GM12865 (cell line): Measurements from ENCODE around the gene FBLN5.
A peak's percentile ranks its signal among the peaks of the same experiment; 100 is the strongest.

Source experiments
- DNase-seq: peaks from one replicate; pipeline ENCODE4 v3.0.0; 2010; ENCODE audit warnings: low read depth
- H3K4me3 ChIP-seq: 2 replicates; pipeline ENCODE4 v1.5.1; 2011; ENCODE audit warnings: mild to moderate bottlenecking, low read depth, low read length, control low read depth
- CTCF ChIP-seq: IDR thresholded peaks from 2 replicates; pipeline ENCODE4 v1.5.1; 2011; ENCODE audit warnings: low read length, control low read depth, low read depth, inconsistent platforms; ENCODE audit not compliant: insufficient read depth; ENCODE audit errors: missing control alignments

The FBLN5 gene

DNA sequence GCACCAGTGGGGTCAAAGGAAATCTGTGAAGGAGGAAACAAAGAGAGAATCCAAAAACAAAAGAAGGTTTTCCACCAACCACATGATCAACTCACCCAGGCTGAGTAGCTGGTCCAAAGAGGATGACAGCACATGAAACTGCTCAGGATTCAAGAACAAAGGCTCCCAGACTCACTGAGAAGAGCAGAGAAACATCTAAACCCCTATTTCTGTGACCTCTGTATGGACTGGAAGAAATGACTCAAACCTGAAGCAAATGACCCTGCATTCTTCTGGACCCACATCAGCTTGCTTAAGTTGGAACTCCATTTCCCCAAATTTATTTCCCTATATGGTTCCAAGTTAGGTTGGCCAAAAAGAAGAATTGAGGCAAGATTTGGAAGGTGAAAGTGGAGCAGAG, 106.4 kb downstream of the FBLN5 start:
- peak; percentile 11 for DNase-seq
- TF ChIP-seq CTCF: no peak
- H3K4me3 ChIP-seq: no peak overlapping the region

DNA sequence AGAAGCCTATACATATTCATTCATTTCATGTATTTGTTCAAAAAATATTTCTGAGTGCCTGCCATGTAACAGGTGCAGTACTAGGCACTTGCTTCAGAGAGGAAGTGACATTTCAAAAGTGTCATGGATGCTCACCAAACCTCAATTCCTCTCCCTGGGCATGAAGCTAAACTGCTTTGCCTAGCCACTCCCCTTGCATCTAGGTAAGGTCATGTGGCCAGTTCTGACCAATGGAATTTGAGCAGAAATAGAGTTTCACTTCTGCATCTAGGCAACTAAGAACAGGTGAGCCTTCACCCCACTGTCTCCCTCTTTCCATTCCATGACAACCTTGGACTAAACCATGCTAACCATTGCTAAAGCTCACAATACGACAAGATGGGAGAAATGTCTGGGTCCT, 107.7 kb downstream of the FBLN5 start:
- no peak for TF ChIP-seq CTCF
- peak; percentile 43 for DNase-seq
- H3K4me3 ChIP-seq: no peak overlapping the region

- peak overlapping the region; percentile 68 for H3K4me3 ChIP-seq
- TF ChIP-seq CTCF: no peak
- no peak for DNase-seq
These were observed 110.4 kb downstream of the FBLN5 start for GRCh38 chr14:91837076-91837475.

- DNase-seq: peak; percentile 74
- no peak for TF ChIP-seq CTCF
- peak overlapping the region; percentile 68 for H3K4me3 ChIP-seq
These were observed 111.3 kb downstream of the FBLN5 start for GRCh38 chr14:91835920-91836843.

DNA sequence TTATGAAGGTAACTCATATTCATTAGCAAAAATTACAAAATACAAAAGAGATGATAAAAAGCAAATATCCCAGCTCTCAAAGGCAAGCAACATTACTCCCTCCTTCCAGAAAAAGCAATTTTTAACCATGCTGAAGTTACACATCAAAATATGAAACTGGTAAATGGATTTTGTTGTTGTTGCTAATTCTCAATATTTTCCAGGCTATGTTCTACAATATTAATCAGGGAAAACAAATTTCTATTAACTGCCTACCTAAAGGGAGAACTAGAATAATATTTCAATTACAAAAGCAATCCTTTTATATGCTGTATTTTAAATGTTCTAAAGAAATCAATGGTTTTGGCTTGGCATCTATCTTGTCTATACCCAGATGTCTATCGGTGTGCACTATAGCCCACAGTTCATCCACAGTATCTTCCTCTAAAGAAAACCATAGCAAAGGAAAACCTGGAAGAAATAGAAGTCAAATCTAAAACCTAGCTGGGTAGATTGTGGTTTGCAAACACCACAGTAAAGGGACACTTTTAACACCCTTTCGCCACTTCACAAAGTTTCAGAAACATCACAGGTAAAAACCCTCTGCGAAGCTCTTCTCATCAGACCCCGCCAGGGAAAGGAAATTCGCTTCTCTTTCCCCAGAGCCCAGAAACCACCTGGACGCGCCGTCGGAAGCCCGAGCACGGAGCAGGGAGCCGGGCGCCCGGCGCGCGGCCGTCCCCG, 112.1 kb downstream of the FBLN5 start:
- peak overlapping the region; percentile 68; the same call in 1 of the 2 replicates for H3K4me3 ChIP-seq
- DNase-seq: peak; percentile 29
- no peak for TF ChIP-seq CTCF

- H3K4me3 ChIP-seq: no peak overlapping the region
- no peak for TF ChIP-seq CTCF
- no peak for DNase-seq
These were observed 112.9 kb downstream of the FBLN5 start for GRCh38 chr14:91834571-91834970.
